GM12801 (cell line): Measurements from ENCODE around the gene ZNF511.

Experiments used
- CTCF ChIP-seq: IDR thresholded peaks from one replicate; pipeline ENCODE4 v1.5.1; 2011; ENCODE audit warnings: control low read depth; ENCODE audit not compliant: insufficient read length; ENCODE audit errors: extremely low read depth

The ZNF511 gene

GRCh38 chr10:133271521-133272300, 37.0 kb upstream of the ZNF511 start:
- no peak for TF ChIP-seq CTCF

- no peak for TF ChIP-seq CTCF
Measured at GRCh38 chr10:133272301-133272963, 36.3 kb upstream of the ZNF511 start.

- TF ChIP-seq CTCF = no peak
Measured at GRCh38 chr10:133272964-133273420, 35.7 kb upstream of the ZNF511 start.

GRCh38 chr10:133273534-133274143, 35.1 kb upstream of the ZNF511 start:
- TF ChIP-seq CTCF = no peak

GRCh38 chr10:133274751-133275683, 33.7 kb upstream of the ZNF511 start:
- no peak for TF ChIP-seq CTCF

- no peak for TF ChIP-seq CTCF
Measured at GRCh38 chr10:133275684-133276092, 33.0 kb upstream of the ZNF511 start.
